Stimulated activated CD8-positive, alpha-beta memory T cell treated with anti-CD3 and anti-CD28 coated beads, Interleukin-12 subunit alpha, Interleukin-12 subunit beta, amount 100 ng/mL, for 24 hours (primary cell): ENCODE data around the gene INPP5E.

Experiments
- DNase-seq: peaks from one replicate; pipeline ENCODE4 v3.0.0-alpha.2; 2020; ENCODE audit errors: extremely low read depth

The INPP5E gene, protein sequence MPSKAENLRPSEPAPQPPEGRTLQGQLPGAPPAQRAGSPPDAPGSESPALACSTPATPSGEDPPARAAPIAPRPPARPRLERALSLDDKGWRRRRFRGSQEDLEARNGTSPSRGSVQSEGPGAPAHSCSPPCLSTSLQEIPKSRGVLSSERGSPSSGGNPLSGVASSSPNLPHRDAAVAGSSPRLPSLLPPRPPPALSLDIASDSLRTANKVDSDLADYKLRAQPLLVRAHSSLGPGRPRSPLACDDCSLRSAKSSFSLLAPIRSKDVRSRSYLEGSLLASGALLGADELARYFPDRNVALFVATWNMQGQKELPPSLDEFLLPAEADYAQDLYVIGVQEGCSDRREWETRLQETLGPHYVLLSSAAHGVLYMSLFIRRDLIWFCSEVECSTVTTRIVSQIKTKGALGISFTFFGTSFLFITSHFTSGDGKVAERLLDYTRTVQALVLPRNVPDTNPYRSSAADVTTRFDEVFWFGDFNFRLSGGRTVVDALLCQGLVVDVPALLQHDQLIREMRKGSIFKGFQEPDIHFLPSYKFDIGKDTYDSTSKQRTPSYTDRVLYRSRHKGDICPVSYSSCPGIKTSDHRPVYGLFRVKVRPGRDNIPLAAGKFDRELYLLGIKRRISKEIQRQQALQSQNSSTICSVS

DNA sequence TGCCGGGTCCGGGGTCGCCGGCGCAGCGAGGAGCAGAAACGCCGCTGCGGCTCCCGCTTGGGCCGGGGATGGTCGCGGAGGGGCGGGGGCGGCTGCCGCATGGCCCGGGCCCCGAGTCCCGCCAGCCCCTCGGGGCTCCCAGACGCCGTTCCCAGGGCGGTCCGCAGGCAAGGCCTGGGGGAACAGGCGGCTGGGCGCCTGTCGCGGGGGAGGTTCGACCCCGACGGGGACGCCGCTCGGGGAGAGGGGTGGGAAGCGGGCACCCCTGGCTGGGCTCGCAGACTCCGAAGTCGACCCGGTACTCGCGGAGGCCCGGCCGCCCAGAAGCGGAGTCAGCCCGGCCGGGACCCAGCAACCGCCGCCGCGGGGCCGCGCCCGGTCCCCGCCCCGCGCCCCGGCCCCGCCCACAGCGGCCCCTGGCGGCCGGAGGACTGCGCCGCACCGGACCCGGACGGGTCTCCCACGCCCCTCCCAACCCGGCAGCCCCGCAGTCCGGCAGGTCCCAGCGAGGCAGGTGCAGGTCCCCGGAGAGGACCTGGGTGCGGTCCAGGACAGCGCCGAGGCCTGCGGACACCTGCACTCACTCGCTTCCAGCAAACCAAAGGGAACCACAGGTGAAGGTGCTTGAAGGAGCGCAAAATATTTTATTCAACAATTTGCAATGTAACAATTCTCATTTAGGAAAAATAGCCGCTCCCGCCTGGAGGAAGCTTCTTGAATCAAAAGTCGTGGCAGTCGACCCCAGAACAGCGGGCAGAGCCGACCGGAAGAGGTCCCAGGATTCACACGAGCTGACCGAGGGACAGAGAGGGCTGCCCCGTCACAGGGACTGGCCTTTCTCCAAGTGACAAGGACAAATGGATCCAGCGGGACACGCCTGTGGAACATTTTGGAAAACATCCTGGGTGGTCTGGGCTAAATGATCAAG, at the start of gene INPP5E:
INPP5E (minus strand) TSS at position 365 of the 928 bp plus-strand sequence. CDS start 426 bp downstream, outside the sequence.
- DNase-seq = peak; percentile 45

DNA sequence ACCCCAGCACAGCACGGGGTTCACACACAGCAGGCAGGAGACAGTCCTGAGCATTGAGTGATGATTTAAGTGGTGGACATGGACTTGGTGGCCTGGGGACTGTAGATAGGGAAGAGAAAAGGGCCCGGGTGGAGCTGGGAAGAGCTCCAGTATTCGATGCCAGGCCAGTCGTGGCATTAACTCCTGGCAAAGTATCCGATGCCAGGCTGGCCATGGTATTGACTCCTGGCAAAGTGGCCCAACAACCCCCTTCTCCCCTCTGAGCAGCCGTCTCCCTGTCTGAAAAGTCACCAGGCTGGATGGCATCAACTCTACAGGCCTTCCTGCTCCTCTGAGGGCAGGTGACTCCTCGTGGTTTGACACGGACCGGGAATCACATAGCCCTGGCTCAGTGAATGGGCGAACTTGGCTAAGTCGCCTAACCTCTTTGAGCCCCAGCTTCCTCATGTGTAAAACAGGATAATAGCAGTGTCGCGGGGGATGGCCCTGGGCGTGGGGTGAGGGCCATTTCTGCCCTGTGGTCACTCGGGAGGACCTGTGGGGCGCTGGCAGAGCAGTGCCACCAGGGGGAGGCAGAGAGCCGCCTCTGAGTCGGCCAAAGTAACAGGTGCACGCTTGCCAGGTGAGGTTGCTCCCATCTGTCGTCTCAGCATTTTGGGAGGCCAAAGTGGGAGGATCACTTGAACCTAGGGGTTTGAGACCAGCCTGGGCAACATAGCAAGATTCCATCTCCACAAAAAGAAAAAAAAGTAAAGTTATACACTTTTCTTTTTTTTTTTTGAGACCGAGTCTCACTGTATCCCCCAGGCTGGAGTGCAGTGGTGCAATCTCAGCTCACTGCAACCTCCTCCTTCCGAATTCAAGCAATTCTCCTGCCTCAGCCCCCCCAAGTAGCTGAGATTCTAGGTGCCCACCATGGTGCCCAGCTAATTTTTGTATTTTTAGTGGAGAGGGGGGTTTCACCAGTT, 48.9 kb upstream of the INPP5E start:
- DNase-seq = no peak

DNA sequence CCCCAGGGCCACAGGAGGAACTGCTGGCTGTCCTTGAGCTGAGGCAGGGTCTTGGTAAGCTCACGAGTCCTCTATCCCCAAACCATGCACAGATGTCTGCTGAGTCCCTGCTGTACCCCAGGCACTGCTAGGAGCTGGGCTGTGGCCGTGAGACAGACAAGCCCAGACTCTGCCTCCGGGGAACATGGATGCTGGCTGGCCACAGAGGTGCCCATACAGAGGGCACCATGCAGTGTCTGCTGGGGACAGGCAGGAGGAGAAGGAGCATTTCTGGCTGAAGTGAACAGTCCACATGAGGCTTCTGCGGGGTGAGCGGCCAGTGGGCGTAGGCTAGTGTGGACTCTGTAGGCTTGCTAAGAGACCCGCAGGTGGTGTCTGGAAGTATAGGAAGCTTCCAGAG, 48.0 kb upstream of the INPP5E start:
- DNase-seq = no peak

DNA sequence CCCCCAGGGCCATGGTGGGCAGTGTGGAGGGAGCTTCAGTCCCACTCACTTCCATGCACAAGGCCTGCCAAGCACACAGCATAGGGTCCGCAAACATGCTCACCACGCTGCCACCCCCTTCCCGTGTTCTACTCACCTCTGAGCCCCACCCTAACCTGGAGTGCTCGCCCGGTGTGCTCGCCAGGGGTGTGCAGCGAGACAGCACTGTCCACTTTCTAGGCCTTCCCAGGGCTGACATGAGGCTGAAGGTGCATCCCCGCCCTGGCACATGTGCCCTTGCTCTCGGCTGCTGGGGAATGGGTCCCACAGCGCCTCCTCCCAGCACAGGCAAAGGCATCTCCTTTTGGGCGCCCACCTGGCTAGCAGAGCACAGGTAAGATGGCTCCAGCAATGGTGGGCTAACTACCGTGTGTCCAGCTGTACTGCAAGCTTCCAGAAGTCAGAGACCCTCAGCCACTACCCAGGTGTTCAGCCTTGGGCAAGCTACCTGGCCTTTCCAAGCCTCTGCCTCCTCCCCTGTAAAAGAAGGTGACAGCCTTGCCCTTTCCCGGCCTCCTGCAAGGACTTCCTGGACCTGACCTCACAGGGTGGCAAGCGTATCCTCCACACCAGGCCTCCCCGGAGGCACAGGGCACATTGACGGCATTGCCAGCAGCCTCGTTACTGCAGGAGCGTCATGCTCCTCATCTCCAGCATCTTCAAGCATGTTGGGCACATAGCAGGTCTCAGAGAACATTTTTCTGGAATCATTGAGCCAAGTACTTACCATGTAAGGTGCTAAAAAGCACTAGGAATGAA, 47.4 kb upstream of the INPP5E start:
- DNase-seq = no peak

DNA sequence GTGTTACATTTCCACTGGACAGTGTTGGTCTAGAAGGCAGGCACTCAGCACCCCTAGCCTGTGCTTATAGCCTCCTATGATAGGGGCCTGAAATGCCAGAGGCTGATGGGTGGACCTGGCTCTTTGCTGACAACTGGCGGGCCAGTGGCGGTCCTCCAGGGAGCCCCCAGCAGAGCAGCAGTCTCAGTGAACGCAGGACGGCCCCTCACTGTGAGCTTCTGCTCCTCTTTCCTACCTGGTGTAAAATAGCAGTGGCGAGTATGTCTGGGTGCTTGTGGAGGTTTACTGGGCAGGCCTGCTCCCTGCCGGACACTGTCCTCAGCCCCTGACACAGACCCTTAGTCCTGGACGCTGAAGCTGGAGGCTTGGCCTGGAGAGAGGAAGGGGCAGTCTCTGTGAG, 46.5 kb upstream of the INPP5E start:
- DNase-seq = no peak

DNA sequence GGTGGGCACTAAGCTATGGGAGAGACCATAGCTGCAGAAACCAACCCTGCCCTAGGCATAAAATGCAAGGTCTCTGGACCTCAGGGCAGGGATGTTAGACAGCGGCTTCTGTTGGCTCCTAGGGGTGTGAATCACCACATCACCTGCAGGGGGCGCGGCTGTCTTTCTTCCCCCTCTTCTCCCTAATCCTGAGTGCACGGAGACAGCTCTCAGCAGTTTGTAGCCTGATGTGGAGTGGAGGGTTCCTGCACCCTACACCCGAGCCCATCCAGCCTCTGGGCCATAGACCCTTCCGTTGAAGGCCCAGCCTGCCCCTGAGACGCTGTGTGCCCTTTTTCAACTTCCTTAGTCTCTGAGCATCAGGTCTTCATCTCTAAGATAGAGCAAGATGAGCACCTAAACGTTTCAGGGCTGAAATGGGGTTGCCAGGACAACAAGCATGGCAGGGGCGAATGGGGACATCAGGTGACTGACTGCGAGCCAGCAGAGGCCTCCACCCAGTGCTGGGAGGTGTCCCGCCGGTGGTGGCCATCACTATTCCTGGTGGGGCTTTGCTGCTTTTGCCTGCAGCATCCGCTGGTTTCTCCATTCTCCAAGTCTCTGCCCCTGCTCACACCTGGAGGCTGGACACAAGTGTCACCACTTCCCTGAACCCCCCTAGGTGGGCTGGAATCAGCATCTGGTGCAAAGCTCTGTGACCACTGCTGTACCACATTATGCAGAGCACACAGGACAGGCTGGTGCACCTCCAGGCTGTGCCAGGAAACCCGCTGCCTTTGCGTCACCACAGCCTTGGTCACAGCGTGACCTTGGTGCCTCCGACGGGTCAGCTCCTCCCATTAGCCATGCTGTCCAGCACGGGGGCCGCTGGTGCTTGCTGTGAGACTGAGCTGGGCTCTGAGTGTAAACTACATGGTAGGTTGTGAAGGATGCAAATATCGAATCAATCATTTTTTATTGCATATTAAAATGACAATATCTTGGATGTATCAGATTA, 45.7 kb upstream of the INPP5E start:
- peak; percentile 49 for DNase-seq

DNA sequence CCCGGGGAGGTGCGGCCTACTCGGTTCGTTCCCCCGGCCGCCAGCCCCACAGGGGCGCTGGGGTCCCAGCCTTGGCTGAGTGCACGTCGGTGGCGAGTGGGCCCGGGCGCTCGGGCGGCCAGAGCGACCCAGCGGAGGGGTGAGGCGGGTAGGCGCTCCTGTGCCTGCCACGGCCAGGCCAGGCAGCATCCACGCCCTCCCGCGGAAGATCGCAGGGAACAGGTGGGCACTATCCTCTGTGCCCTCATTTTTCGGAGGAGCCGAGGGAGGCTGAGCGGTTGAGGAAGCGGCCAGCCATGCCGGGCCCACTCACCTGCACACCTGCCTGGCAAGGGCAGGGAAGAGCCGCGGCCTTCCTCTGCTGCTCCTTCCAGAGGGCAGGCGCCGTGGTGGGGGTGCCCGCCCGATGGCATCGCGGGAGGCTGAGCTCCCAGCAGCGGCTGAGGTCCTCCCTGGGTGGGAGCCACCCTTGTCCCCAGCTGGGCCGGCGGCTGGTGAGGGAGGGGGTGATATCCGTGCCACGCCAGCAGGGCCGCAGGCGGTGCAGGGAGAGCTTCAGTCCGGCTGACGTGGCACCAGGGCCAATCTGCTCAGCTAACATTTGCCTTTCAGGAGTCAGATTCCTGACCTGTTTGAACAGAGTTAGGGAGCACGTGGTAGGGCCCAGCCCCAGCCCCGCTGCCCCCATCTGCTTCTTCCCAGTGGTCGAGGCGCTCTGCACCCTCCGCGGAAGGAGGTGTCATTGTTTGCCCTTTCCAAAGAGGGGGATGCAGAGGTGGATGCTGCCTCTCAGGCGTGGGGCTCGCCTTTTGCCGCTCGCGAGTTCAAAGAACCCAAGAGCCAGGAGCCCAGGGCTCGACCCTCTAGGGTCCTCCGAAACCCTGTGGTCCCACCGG, 44.8 kb upstream of the INPP5E start:
- no peak for DNase-seq

DNA sequence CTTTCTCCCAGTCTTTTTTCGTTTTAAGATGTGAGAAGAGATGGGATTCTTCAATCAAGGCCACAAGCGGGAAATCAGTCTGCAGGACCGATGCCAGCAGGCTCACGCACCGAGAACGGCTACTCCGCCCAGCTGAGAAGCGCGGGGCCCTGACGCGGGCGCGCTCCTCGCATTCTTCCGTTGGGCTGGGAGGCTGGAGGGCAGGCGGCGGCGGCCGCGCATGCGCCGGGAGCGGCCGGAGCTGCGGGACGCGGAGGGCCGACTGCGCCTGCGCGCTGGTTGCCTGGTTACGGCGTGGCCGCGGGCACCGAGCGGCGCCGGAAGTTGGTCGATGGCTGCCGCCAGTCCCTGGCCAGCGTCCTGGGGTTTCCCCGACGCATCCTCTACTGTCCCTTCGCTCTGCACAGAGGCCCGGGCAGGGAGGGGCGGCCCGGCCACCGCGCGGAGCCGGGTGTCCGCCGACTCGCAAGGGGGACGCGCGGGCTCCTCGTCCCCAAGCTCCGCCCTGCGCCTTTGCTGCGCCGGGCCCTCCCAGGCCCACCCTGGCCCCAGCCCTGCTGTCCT, 44.0 kb upstream of the INPP5E start:
- DNase-seq = peak; percentile 87

DNA sequence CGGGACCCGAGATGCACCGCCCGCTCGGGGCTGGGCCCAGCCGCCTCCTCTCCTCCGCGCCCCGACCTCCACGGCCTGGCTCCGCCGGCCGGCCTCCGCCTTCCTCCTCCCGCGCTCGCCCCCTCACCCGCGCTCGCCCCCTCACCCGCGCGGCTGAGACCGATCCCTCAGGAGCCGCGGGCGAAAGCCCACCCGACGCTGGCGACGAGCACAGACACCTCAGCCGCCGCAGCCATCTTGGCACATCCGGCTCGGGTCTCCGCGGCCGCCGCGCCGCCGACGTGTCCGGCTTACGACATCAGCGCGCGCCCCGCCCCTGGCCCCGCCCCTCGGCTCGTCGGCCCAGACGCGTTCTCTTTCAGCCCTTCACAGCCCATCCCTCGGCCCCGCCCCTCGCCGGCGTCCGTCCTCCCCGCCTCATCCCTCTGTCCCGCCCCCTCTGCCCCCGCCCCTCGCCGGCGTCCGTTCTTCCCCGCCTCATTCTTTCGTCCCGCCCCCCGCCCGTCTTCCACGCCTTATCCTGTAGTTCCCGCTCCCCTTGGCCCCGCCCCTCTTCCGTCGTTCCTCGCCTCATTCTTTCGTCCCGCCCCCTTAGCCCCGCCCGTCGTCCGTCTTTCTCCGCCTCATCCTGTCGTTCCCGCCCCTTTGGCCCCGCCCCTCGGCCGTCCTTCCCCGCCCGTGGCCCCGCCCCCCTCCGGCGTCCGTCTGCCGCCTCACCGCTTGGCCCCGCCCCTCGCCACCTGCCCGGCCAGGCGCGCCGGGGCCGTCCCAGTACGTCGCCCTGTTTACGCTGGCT, 43.3 kb upstream of the INPP5E start, which contains the start of gene SEC16A:
SEC16A (minus strand) TSS at position 248 of the 796 bp plus-strand sequence. CDS start 5,425 bp downstream, outside the sequence.
- peak; percentile 99 for DNase-seq

DNA sequence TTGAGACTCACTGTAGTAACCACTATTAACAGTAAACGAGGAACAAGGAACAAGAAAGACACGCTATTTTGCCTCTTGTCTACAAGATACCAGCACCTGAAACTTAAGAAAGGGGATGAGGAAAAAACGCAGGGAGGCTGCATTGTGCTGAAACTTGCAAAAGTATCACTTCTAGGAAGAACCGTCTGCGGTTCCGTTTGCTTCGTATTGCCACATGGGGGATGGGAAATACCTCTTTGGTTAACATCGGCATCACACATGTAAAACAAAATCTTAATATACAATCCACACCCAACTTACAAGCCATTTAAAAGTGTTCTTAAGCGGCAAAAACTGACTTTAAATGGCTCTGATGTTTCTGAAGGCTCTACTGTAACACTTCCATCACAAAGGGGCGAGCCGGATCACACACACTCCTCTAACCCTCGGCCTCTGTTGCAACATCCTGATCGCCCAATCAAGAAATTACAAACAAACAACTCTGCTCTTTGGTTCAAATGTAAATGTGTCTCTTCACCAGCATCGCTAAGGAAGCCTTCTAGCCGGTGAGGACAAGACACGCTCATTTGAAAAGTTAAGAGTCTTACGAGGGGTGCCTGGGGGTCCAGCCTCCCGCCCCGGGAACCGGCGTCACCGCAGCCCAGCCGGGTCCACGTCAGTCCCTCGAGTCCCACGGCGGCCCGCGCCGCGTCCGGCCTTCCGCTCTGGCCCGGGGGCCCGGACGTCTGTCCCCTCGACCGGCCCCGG, 42.6 kb upstream of the INPP5E start:
- no peak for DNase-seq

DNA sequence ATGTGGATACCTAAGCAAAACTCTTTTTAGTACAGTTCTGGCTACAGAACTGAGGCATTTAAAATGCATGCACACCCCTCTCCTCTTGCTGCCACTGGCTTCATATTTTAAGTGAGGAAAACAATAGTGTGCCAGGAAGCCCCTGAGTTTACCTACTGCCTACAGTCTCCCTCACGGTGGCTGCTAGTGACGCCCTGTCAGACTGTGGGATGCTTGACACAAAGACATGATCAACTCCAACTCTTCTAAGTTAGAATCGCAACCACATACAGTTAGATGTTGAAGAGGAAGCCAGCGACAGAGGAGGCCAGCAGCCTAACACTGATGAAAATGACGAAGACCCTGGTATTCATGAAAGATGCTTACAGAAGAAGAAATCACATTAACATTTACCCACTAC, 41.9 kb upstream of the INPP5E start:
- DNase-seq = no peak

DNA sequence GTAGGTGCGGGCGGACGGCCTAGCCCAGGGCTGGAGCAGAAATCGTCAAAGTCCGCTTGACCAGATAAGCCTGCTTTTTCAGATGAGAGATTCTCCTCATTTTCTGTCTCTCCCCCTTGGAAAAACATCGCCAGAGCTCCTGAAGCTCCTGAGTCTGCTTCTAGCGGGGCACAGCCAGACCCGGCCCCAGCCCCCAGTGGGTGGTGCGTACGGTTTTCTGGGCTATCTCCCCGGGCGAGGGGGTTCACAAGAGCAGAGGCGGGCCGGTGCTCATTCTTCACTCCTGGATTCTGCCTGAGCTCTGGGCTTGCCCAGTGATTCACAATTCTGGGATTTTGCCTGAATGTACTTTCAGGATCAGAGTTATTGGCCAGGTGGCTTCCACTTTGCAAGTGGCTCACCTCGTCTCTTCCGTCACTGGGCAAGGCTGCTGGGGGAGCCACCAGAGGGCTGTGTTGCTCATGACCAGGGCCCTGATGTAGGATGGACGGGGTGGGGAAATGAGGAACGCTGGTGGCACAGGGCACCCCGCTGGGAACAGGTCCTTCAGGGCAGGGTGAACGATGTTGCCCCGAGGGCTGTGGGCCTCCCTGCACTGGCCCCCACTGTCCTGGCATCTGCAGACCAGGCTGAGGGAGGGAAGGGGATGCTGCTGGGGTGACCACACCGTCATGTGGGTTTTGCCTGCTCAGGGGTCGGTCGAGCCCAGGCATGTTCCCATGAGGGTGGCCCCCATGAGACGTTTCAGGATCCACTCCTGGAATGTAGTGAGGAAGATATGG, 36.9 kb upstream of the INPP5E start:
- DNase-seq = no peak

DNA sequence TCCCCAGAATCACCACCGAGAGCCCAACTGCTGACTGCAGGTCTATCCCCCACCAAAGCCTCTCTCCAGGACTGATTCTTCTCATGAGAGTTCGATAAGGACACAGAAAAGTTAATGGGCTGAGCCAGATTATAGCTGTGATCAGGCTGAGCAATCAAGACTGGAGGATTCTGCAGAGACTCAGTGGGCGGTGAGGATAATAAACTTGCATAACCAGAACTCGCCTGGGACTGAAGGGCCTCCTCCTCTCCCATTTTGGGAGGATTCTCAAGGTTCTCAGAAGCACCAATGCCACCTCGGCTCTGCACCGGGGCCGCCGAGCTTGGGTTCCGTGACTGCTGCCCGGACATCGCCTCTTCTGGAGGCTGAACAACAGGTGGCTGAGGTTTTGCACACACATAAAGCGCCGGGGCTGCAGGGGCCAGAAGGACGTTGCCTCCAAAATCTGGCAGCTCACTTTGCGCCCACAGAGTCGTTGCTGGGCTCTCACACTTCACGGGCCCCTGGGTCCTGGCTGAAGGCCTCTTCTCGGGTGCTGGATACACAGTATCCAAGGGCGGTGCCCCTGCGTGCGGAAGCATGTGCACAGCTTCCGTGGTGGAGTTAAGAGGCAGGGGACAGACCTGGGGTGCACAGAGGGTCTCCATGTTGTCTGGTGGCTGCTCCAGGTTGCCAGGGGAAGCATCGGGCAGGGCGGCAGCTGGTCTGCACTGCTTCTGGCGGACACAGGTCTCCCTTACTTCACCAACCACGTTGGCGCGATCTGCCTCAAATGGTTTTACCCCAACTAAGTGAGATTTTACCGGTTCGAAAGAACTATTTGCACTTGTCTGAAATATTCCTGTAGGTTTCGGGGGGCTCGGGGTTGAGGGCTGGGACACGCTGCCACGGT, 35.6 kb upstream of the INPP5E start:
- DNase-seq = no peak

DNA sequence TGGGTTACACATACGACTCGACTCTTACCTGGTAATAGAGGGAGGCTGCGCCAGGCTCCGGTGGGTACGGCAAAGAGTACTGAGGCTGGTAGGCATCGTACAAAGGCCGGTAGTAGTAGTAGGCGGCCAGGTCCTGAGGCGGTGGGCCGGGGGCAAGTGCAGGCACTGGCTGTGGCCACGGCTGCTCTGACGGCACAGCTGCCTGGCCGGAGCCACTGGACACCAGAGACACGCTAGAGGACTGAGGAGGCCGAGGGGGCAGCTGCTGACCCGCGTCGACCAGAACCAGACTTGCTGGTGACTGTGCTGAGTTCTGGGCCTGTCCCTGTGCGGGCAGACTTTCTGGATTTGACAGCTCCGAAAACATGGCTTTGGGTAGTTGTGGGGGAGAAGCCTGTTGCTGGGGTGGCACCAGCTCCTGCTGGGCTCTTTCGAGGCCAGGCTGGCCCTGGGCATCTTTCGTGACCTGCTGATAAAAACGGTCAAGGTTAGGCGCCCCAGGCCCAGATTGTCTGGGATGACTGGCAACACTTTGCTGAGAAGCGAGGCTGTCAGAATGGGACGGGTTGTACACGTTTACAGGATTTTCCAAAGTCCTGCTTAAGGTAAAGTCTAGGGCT, 34.5 kb upstream of the INPP5E start:
- DNase-seq = no peak
